PC-3 (cell line): Measurements from ENCODE around the gene MRI1. TPM values are rescaled to one million over a fixed set of nuclear protein-coding genes. Genes with fewer than 3 reads are reported as not detected.

Experiments
- ATAC-seq: fragments of 200-7000 bp; cut with Tn5 transposase; 2 replicates; pipeline ENCODE4 v1.9.1; 2020; ENCODE audit warnings: mild to moderate bottlenecking, moderate library complexity
- BruUV-seq: library from RNA; stranded (reverse); fragments of 400-500 nt; replicated peaks from 2 replicates; lab custom pipeline; 2021; lab: Mats Ljungman, UMichigan
- CTCF ChIA-PET: fragments of 300-600 bp; sonication (Branson Sonifier 250); formaldehyde crosslinking; loops from one replicate; lab custom pipeline; 2022; ENCODE audit warnings: antibody characterized with exemption; lab: Charles Lee
- POLR2A ChIA-PET: fragments of 300-600 bp; sonication (Branson Sonifier 250); formaldehyde crosslinking; loops from one replicate; lab custom pipeline; 2022; ENCODE audit warnings: antibody characterized with exemption; ENCODE audit not compliant: unreplicated experiment; lab: Charles Lee
- DNase-seq: peaks from one replicate; pipeline ENCODE4 v3.0.0-alpha.2; 2015
- H2AFZ ChIP-seq: fragments of 300-600 bp; sonication (generic); 2 replicates; pipeline ENCODE4 v1.6.0; 2016; ENCODE audit warnings: antibody characterized with exemption, low read length
- H3F3A ChIP-seq: fragments of 300-600 bp; sonication (generic); one replicate; pipeline ENCODE4 v1.6.0; 2017; ENCODE audit warnings: antibody characterized with exemption, low read length, control low read depth, mild to moderate bottlenecking; ENCODE audit not compliant: unreplicated experiment
- H3K27ac ChIP-seq: fragments of 300-600 bp; sonication (generic); 2 replicates; pipeline ENCODE4 v1.5.1; 2016; ENCODE audit warnings: mild to moderate bottlenecking, low read length
- H3K27me3 ChIP-seq: fragments of 300-600 bp; sonication (generic); 2 replicates; pipeline ENCODE4 v1.6.1; 2016; ENCODE audit warnings: low read length, mixed read lengths
- H3K36me3 ChIP-seq: fragments of 300-600 bp; sonication (generic); 2 replicates; pipeline ENCODE4 v1.6.1; 2016; ENCODE audit warnings: low read depth, mixed run types, low read length, mixed read lengths
- H3K4me1 ChIP-seq: fragments of 300-600 bp; sonication (generic); 2 replicates; pipeline ENCODE4 v1.5.1; 2016; ENCODE audit warnings: low read length; ENCODE audit not compliant: insufficient read depth
- H3K4me2 ChIP-seq: fragments of 300-600 bp; sonication (generic); 2 replicates; pipeline ENCODE4 v1.6.0; 2016; ENCODE audit warnings: low read length
- H3K4me3 ChIP-seq: fragments of 300-600 bp; sonication (generic); 2 replicates; pipeline ENCODE4 v1.5.1; 2016; ENCODE audit warnings: mild to moderate bottlenecking, low read length, mixed read lengths
- H3K79me2 ChIP-seq: fragments of 300-600 bp; sonication (generic); 2 replicates; pipeline ENCODE4 v1.6.1; 2017; ENCODE audit warnings: low read length, mixed read lengths
- H3K9ac ChIP-seq: fragments of 300-600 bp; sonication (generic); 2 replicates; pipeline ENCODE4 v1.6.0; 2016; ENCODE audit warnings: mild to moderate bottlenecking, low read length
- H3K9me2 ChIP-seq: fragments of 300-600 bp; sonication (generic); replicated peaks from 2 replicates; pipeline ENCODE4 v1.6.1; 2016; ENCODE audit warnings: mixed run types, low read length, mixed read lengths
- H3K9me3 ChIP-seq: fragments of 300-600 bp; sonication (generic); 2 replicates; pipeline ENCODE4 v1.6.1; 2016; ENCODE audit warnings: low read length, mixed read lengths
- H4K20me1 ChIP-seq: fragments of 300-600 bp; sonication (generic); 2 replicates; pipeline ENCODE4 v1.6.1; 2016; ENCODE audit warnings: low read length, mixed read lengths
- EZH2 ChIP-seq: fragments of 300-600 bp; sonication (generic); IDR thresholded peaks from one replicate; pipeline ENCODE4 v1.6.1; 2017; ENCODE audit warnings: antibody characterized with exemption, mild to moderate bottlenecking, low read length; ENCODE audit not compliant: unreplicated experiment
- EZH2phosphoT487 ChIP-seq: fragments of 300-600 bp; sonication (generic); IDR thresholded peaks from 2 replicates; pipeline ENCODE4 v1.6.1; 2018; ENCODE audit warnings: mild to moderate bottlenecking, antibody characterized with exemption, low read length, borderline replicate concordance
- intact Hi-C: fragments of 100-400 bp; cut with micrococcal nuclease; formaldehyde crosslinking; loops from 2 replicates; pipeline ENCODE4 v1.9.0; 2023
- total RNA-seq: library from RNA; depleted of rRNA; stranded (reverse); fragments of >200 nt; gene quantifications from 2 replicates; pipeline ENCODE4 v1.2.3, GENCODE V29; 2014
- TF ChIP-seq, protein P1 (sequence below): fragments of 300-600 bp; sonication (generic); conservative IDR thresholded peaks from 2 replicates; pipeline ENCODE4 v1.5.1; 2017; ENCODE audit warnings: antibody characterized with exemption, low read depth, mild to moderate bottlenecking, low read length

The MRI1 gene
- total RNA-seq, 1 experiment from 2014 or later: 85.2 TPM

DNA sequence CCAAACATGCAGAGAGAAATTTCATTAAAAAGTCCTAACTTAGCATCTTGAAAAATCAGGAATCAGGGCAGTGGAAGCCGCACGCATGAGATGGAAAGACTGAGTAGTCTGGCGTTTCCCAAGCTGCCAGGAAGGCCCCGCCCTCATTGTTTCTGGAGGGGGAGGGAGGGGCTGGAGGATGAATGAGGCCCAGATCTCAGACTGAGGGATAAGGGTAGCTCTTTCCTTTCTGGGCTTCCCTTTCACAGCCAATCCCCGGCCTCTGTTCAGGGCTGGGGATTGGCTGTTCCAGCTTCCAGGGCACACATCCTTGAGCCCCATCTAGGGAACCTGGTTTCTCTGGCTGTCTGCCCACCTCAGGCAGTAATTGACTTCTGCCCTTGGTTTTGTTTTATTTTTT is 17.2 kb downstream of the MRI1 start:
- H3K4me1 ChIP-seq: peaks cover 10% of the 10 kb centered on the region
- peak; percentile 67 for DNase-seq
- no peaks in the 10 kb centered on the region for H3K9me2 ChIP-seq
- POLR2A ChIA-PET: interaction anchor here (0.7 kb wide), 1 partner anchor 645 kb away, joined by 3 read pairs; no protein-coding TSS in a partner anchor
- CTCF ChIA-PET: interaction anchor here (2.7 kb wide), 1 partner anchor 81 kb away, joined by 19 read pairs; no protein-coding TSS in a partner anchor
- no peaks in the 10 kb centered on the region for H3K9me3 ChIP-seq
- H3K4me3 ChIP-seq: no peak overlapping the region
- H4K20me1 ChIP-seq: no peaks in the 10 kb centered on the region
- BruUV-seq: no TSS peak
- intact Hi-C loops: loop anchor here (10.0 kb wide), 1 partner anchor 293 kb away; the partner anchor contains the start of gene MISP3
- ATAC-seq: peak; percentile 68
- H3K27ac ChIP-seq: no peak overlapping the region
- peaks cover 4% of the 10 kb centered on the region for H3K79me2 ChIP-seq
- peaks cover 7% of the 10 kb centered on the region for H3F3A ChIP-seq
- no peak overlapping the region for H2AFZ ChIP-seq
- H3K9ac ChIP-seq: no peak overlapping the region
- H3K27me3 ChIP-seq: no peaks in the 10 kb centered on the region
- peaks cover 23% of the 10 kb centered on the region for H3K36me3 ChIP-seq
- TF ChIP-seq EZH2phosphoT487: no peak
- TF ChIP-seq, protein P1, sequence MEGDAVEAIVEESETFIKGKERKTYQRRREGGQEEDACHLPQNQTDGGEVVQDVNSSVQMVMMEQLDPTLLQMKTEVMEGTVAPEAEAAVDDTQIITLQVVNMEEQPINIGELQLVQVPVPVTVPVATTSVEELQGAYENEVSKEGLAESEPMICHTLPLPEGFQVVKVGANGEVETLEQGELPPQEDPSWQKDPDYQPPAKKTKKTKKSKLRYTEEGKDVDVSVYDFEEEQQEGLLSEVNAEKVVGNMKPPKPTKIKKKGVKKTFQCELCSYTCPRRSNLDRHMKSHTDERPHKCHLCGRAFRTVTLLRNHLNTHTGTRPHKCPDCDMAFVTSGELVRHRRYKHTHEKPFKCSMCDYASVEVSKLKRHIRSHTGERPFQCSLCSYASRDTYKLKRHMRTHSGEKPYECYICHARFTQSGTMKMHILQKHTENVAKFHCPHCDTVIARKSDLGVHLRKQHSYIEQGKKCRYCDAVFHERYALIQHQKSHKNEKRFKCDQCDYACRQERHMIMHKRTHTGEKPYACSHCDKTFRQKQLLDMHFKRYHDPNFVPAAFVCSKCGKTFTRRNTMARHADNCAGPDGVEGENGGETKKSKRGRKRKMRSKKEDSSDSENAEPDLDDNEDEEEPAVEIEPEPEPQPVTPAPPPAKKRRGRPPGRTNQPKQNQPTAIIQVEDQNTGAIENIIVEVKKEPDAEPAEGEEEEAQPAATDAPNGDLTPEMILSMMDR: no peak
- TF ChIP-seq EZH2: no peak
- H3K4me2 ChIP-seq: no peak overlapping the region

DNA sequence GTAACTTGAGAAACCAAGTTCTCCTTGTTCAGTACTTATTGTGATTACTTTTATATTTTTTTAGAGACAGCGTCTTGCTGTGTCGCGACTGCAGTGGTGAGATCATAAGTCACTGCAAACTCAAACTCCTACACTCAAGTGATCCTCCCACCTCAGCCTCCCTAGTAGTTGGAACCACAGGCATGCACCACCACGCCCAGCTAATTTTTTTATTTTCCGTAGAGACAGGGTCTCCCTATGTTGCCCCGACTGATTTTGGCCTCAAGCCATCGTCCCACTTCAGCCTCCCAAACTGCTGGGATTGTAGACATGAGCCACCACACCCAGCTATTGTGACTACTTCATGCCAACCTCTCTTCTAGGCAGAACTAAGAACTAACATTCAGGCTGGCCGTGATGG is 18.2 kb downstream of the MRI1 start:
- Histone ChIP-seq H2AFZ (no peak overlapping the region), H3K4me3 (no peak overlapping the region), H3K27me3 (no peaks in the 10 kb centered on the region), H3K4me1 (peaks cover 14% of the 10 kb centered on the region), H3K79me2 (no peaks in the 10 kb centered on the region), H3K27ac (no peak overlapping the region), H3F3A (peaks cover 7% of the 10 kb centered on the region), H3K9ac (no peak overlapping the region), H4K20me1 (no peaks in the 10 kb centered on the region), H3K9me2 (no peaks in the 10 kb centered on the region), H3K4me2 (no peak overlapping the region), H3K36me3 (peaks cover 20% of the 10 kb centered on the region), H3K9me3 (no peaks in the 10 kb centered on the region)
- TF ChIP-seq EZH2phosphoT487 (no peak), EZH2 (no peak)
- TF ChIP-seq, protein P1: no peak
- no peak for DNase-seq
- no TSS peak for BruUV-seq
- ChIA-PET CTCF (interaction anchor here (2.7 kb wide), 1 partner anchor 80 kb away, joined by 19 read pairs; no protein-coding TSS in a partner anchor), POLR2A (no interaction called here)
- ATAC-seq: no peak
- intact Hi-C loops: loop anchor here (10.0 kb wide), 1 partner anchor 292 kb away; the partner anchor contains the start of gene MISP3
